Activated T-helper 1 cell treated with anti-CD3 and anti-CD28 coated beads, Interleukin-12 subunit alpha, Interleukin-12 subunit beta, Interleukin-2, Interleukin-4 antibody, amounts not matched to agents 30 ng/mL and 10 ng/mL and 1 ng/mL, durations not matched to agents 14 hours and 24 hours and 36 hours (primary cell): ENCODE data around the gene FRK. TPM values are rescaled to one million over a fixed set of nuclear protein-coding genes. Genes with fewer than 3 reads are reported as not detected.

Experiments
- DNase-seq: peaks from one replicate; pipeline ENCODE4 v3.0.0; 2021; ENCODE audit warnings: low spot score
- H3K27ac Mint-ChIP-seq: one replicate; pipeline ENCODE4 v1.8.0; 2021; ENCODE audit warnings: mild to moderate bottlenecking, mixed read lengths
- H3K27me3 Mint-ChIP-seq: one replicate; pipeline ENCODE4 v1.8.0; 2022; ENCODE audit warnings: mild to moderate bottlenecking, moderate library complexity, mixed read lengths; ENCODE audit not compliant: insufficient read depth
- H3K36me3 Mint-ChIP-seq: one replicate; pipeline ENCODE4 v1.8.0; 2021; ENCODE audit warnings: low read depth, mixed read lengths
- H3K4me1 Mint-ChIP-seq: one replicate; pipeline ENCODE4 v1.8.0; 2021; ENCODE audit warnings: low read depth, mixed read lengths
- H3K4me3 Mint-ChIP-seq: one replicate; pipeline ENCODE4 v1.8.0; 2021; ENCODE audit warnings: mild to moderate bottlenecking, moderate library complexity, mixed read lengths
- H3K9me3 Mint-ChIP-seq: one replicate; pipeline ENCODE4 v1.8.0; 2021; ENCODE audit warnings: mixed read lengths
- intact Hi-C: fragments of 100-400 bp; cut with micrococcal nuclease; formaldehyde crosslinking; loops from one replicate; pipeline ENCODE4 v1.15.1; 2024
- total RNA-seq: library from RNA; stranded (reverse); gene quantifications from 2 replicates; pipeline ENCODE4 v1.2.3, GENCODE V29; 2022

Gene FRK
- total RNA-seq, 1 donor from 2014 or later = not detected

GRCh38 chr6:116070616-116071389, 10.1 kb upstream of the FRK start:
- H3K27me3 Mint-ChIP-seq = peaks cover 4% of the 10 kb centered on the region
- no peak for DNase-seq
- no peaks in the 10 kb centered on the region for H3K36me3 Mint-ChIP-seq
- no peak overlapping the region for H3K4me3 Mint-ChIP-seq
- no peak overlapping the region for H3K27ac Mint-ChIP-seq
- no peaks in the 10 kb centered on the region for H3K4me1 Mint-ChIP-seq
- intact Hi-C loops = no loop called here
- no peaks in the 10 kb centered on the region for H3K9me3 Mint-ChIP-seq

DNA sequence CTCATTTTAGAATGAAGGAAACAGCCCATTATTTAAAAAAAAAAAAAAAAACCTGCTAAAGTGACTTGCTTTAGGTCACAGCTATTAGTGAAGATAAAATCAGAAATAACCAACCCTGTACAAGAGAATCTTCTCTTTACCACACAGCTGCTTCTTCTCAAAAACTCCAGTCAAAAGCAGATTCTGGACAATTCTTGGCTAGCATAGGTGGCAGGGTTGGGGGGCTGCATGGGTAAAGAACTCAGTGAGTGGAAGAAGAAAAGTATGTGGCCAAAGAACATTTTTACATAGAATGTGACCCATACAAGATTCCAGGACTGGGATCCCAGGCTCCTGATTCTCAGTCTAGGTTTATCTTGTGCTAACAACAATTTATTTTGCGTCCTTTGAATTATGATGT, 9.4 kb upstream of the FRK start:
- Mint-ChIP-seq H3K9me3 (no peaks in the 10 kb centered on the region), H3K36me3 (no peaks in the 10 kb centered on the region), H3K4me1 (no peaks in the 10 kb centered on the region), H3K27ac (no peak overlapping the region), H3K27me3 (peaks cover 4% of the 10 kb centered on the region), H3K4me3 (no peak overlapping the region)
- intact Hi-C loops = no loop called here
- DNase-seq = no peak

DNA sequence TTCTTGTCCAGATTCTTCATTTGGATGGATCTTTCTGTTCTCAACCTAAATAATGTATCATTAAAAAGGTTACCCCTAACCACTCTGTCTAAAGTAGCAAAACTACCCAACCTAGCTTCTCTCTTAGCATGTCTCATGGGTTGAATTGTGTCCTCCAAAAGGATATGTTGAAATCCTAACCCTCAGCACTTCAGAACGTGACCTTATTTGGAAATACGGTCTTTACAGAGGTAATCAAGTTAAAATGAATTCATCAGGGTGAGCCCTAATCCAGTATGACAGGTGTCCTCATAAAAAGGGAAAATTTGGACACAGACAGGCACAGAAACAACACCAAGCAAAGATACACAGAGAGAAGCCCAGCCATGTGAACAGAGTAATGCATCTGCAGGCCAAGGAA, 6.1 kb upstream of the FRK start:
- Mint-ChIP-seq H3K4me3 (no peak overlapping the region), H3K36me3 (no peaks in the 10 kb centered on the region), H3K9me3 (no peaks in the 10 kb centered on the region), H3K27ac (no peak overlapping the region), H3K27me3 (peaks cover 5% of the 10 kb centered on the region), H3K4me1 (no peaks in the 10 kb centered on the region)
- intact Hi-C loops = no loop called here
- DNase-seq = no peak

GRCh38 chr6:116064666-116065065, 4.0 kb upstream of the FRK start:
- H3K27ac Mint-ChIP-seq = no peak overlapping the region
- intact Hi-C loops = no loop called here
- H3K27me3 Mint-ChIP-seq = peaks cover 10% of the 10 kb centered on the region
- no peak overlapping the region for H3K4me3 Mint-ChIP-seq
- no peaks in the 10 kb centered on the region for H3K9me3 Mint-ChIP-seq
- no peaks in the 10 kb centered on the region for H3K4me1 Mint-ChIP-seq
- no peaks in the 10 kb centered on the region for H3K36me3 Mint-ChIP-seq
- DNase-seq = no peak

- no peak for DNase-seq
- Mint-ChIP-seq H3K27me3 (peaks cover 10% of the 10 kb centered on the region), H3K4me3 (no peak overlapping the region), H3K4me1 (no peaks in the 10 kb centered on the region), H3K9me3 (no peaks in the 10 kb centered on the region), H3K36me3 (no peaks in the 10 kb centered on the region), H3K27ac (no peak overlapping the region)
- intact Hi-C loops = no loop called here
Measured at GRCh38 chr6:116062496-116062895, 1.8 kb upstream of the FRK start.

DNA sequence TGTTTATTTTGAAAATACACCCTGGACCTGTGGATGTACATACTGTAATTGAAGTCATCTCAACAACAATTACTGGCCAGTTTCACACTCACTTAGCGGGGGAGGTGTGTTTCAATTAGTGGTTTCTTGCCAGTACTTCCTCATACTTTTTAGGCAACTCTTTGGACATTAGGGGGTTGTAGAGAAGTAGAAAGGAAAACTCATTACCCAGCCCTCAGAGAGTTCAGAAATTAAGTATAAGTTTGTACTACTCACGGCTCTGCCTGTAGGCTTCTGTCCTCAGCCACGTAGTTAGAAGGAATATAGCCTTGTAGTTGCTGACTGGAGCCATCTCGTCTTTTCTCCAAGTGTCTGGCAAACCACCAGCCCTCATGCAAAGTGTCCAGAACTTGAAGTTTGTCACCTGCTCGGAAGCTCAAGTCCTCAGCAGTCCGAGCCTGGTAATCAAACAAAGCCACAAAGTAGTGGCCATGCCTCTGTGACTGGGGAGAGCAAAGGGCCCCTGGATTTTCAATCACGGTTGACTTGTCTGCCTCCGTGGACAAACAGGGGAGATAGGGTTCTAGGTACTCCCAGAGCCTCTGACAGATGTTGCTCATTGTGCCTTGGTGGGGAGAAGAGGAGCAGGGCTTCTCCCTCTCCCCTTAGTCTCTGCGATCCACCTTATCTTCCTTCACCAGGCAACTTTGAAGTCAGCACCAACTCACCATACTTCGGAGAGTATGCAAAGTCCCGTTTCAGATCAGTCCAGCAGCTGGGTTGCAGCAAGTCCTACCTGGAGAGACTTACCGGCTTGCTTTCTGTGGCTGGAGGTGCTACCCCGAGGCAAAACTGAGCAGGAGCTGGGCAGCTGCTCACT, 749 bp downstream of the FRK start:
- H3K9me3 Mint-ChIP-seq = no peaks in the 10 kb centered on the region
- H3K27ac Mint-ChIP-seq = no peak overlapping the region
- intact Hi-C loops = no loop called here
- H3K36me3 Mint-ChIP-seq = no peaks in the 10 kb centered on the region
- H3K27me3 Mint-ChIP-seq = peaks cover 6% of the 10 kb centered on the region
- H3K4me1 Mint-ChIP-seq = no peaks in the 10 kb centered on the region
- DNase-seq = no peak
- H3K4me3 Mint-ChIP-seq = no peak overlapping the region

DNA sequence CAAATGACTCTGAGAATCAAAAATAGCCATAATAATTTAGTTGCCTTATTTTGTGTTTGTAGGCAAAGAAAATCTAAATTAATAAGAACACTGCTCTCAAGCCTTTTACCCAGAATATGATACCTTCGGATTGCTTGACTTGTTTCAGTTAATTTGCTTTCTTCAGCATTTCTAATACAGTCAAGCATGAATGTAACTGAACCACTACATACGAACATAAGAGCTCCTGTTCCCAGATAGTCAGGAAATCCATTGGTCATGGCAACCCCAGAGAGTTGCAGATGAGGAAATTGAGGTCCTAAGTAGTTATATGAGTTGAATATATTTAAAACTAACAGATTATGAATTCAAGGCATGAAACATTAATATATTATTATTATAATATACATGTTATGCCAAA, 2.9 kb downstream of the FRK start:
- H3K9me3 Mint-ChIP-seq = no peaks in the 10 kb centered on the region
- H3K27ac Mint-ChIP-seq = no peak overlapping the region
- intact Hi-C loops = no loop called here
- no peaks in the 10 kb centered on the region for H3K4me1 Mint-ChIP-seq
- no peak for DNase-seq
- no peaks in the 10 kb centered on the region for H3K36me3 Mint-ChIP-seq
- H3K4me3 Mint-ChIP-seq = no peak overlapping the region
- H3K27me3 Mint-ChIP-seq = peaks cover 6% of the 10 kb centered on the region

DNA sequence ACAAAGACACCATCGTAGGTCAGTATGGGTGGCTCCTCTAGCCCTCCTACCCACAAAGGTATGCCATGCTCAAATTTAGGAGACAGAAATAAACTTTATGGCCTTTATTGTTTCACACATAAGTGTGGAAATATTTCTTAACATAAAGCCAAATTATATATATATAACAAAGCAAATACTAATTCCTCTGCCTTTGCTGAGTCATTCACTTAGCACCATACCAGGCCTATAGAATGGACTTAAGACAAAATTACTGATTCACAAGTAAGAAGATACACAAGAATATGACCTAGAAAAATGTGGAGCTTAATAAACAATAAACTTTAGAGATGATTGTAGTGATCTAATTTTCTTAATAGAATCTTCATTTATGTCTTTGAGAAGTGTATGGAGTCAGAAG, 5.2 kb downstream of the FRK start:
- H3K36me3 Mint-ChIP-seq = no peaks in the 10 kb centered on the region
- no peak for DNase-seq
- H3K4me1 Mint-ChIP-seq = no peaks in the 10 kb centered on the region
- no peak overlapping the region for H3K4me3 Mint-ChIP-seq
- no peaks in the 10 kb centered on the region for H3K27me3 Mint-ChIP-seq
- no peaks in the 10 kb centered on the region for H3K9me3 Mint-ChIP-seq
- no peak overlapping the region for H3K27ac Mint-ChIP-seq
- intact Hi-C loops = no loop called here

DNA sequence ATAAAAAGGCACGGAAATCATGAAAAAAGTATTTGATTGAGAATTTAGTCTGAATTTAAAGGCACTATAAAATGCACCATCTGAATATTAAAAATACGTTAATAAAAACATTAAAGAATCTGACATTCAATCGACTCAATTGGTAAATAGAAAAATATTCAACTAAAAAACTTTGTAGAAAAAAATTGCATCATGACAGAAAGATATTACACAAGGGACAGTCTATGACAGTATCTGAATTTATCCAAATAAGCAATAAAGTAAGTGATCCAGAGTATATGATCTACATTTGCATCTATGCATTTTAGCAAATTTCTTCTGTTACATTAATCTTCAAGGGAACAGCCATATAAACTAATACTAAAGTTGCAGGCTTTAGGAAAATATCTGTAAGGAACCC, 9.4 kb downstream of the FRK start:
- H3K27me3 Mint-ChIP-seq = peaks cover 4% of the 10 kb centered on the region
- no peaks in the 10 kb centered on the region for H3K36me3 Mint-ChIP-seq
- no peaks in the 10 kb centered on the region for H3K4me1 Mint-ChIP-seq
- DNase-seq = no peak
- no peak overlapping the region for H3K4me3 Mint-ChIP-seq
- H3K9me3 Mint-ChIP-seq = no peaks in the 10 kb centered on the region
- H3K27ac Mint-ChIP-seq = no peak overlapping the region
- intact Hi-C loops = no loop called here

DNA sequence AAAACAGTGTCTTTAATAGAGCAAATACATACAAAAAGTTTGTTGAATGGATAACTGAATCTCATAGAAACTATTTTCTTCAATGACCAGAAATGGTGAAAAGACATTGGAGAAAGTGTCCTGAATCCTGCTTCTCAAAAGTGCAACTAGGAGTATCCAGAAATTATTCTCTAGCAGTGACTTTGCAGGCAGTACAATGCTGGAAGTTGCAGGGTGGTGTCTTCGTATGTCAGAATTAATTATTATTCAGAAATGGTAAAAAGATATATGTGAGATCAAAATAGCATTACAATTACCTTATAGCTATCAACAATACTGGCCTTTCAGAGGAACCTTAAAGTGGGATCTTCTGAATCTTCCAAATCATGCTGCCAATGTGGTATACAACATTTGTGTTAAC, 10.0 kb downstream of the FRK start:
- intact Hi-C loops = no loop called here
- H3K4me3 Mint-ChIP-seq = no peak overlapping the region
- H3K4me1 Mint-ChIP-seq = no peaks in the 10 kb centered on the region
- H3K36me3 Mint-ChIP-seq = no peaks in the 10 kb centered on the region
- no peak overlapping the region for H3K27ac Mint-ChIP-seq
- H3K27me3 Mint-ChIP-seq = peaks cover 4% of the 10 kb centered on the region
- H3K9me3 Mint-ChIP-seq = no peaks in the 10 kb centered on the region
- no peak for DNase-seq

DNA sequence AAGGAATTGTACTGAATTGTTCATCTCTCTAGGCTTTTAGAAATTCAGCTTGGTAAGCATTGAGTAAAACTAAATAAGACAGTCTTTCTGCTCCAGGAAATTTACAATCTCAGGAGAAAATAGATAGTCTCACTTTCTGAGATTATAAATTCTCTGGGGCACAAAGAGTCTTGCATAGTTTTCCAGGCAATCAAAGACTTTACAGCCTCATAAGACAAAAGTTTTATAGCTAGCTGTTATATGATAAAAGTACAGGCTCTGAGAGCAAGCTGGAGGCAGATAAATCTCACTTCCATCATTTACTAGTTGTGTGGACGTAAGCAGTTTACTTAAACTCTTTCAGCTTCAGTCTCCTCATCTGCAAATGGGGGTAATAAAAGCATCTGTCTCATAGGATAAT, 11.4 kb downstream of the FRK start:
- intact Hi-C loops = no loop called here
- DNase-seq = no peak
- H3K4me3 Mint-ChIP-seq = no peak overlapping the region
- no peaks in the 10 kb centered on the region for H3K36me3 Mint-ChIP-seq
- H3K4me1 Mint-ChIP-seq = no peaks in the 10 kb centered on the region
- H3K9me3 Mint-ChIP-seq = no peaks in the 10 kb centered on the region
- H3K27me3 Mint-ChIP-seq = peaks cover 4% of the 10 kb centered on the region
- no peak overlapping the region for H3K27ac Mint-ChIP-seq

DNA sequence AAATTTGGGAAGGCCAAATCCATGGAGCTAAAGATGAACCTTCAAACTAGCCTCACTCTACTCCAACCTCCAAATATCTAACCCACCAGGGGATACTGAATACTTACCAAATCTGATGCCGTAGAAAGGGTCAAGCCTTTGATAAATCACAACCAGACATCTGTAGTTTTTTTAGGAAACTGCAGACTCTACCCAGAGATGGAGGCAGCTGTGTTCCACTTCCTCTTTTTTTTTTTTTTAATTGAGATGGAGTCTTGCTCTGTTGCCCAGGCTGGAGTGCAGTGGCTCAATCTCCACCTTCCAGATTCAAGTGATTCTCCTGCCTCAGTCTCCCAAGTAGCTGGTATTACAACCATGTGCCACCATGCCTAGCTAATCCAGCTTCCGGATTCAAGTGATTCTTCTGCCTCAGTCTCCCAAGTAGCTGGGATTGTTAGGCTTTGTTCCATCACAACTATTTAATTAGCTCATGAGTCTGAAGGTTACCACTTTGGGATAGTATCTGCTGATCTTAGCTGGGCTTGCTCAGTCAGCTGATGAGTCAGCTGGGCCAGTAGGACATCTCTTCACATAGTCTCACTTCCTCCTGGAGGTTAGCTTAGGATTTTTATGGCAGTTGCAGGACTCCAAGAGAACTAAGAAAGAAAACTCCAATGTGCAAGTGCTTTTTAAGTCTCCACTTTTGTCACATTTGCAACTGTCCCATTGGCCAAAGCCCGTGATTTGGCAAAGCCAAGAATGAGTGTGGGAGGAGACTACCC, 13.3 kb downstream of the FRK start:
- Mint-ChIP-seq H3K4me3 (no peak overlapping the region), H3K27me3 (peaks cover 4% of the 10 kb centered on the region), H3K4me1 (no peaks in the 10 kb centered on the region), H3K27ac (no peak overlapping the region), H3K9me3 (no peaks in the 10 kb centered on the region), H3K36me3 (no peaks in the 10 kb centered on the region)
- intact Hi-C loops = no loop called here
- no peak for DNase-seq

DNA sequence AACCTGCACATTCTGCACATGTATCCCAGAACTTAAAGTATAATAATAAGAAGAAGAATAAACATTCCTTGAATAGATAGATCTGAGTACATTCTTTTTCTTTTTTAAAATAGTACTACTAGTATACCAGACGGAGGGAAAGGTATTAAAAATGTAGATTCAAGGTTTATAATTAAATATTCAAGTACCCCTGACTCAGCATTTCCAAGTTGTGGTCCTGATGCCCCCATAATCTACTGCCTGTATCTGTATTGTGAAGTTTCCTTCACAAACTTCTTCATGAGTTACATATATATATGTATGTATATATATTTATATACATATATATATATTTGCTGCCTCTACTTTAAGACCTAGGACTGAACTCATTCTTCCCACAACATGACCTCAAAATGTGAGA, 14.0 kb downstream of the FRK start:
- Mint-ChIP-seq H3K4me3 (no peak overlapping the region), H3K4me1 (no peaks in the 10 kb centered on the region), H3K36me3 (no peaks in the 10 kb centered on the region), H3K27ac (no peak overlapping the region), H3K27me3 (peaks cover 4% of the 10 kb centered on the region), H3K9me3 (no peaks in the 10 kb centered on the region)
- DNase-seq = no peak
- intact Hi-C loops = no loop called here
